K562 (cell line): ENCODE measurements around the gene IFT22. TPM values are rescaled to one million over a fixed set of nuclear protein-coding genes. Genes with fewer than 3 reads are reported as not detected.

Source experiments
- CC2D1A ChIP-seq: fragments of 450-650 bp; IDR thresholded peaks from 2 replicates; pipeline ENCODE4 v1.6.1; 2017; ENCODE audit warnings: mild to moderate bottlenecking
- FOXA1 ChIP-seq: fragments of 450-650 bp; IDR thresholded peaks from 2 replicates; pipeline ENCODE4 v1.6.1; 2016; ENCODE audit warnings: mild to moderate bottlenecking, borderline replicate concordance
- KDM5B ChIP-seq: fragments of 200-600 bp; sonication (generic); IDR thresholded peaks from 2 replicates; pipeline ENCODE4 v1.6.1; 2012; ENCODE audit warnings: low read depth, mild to moderate bottlenecking, moderate library complexity, low read length, control low read depth, inconsistent platforms; ENCODE audit not compliant: insufficient replicate concordance
- MAZ ChIP-seq, 2 experiments: fragments of 450-650 bp in 1 of 2; sonication (generic) in 1 of 2; formaldehyde crosslinking; IDR thresholded peaks in 1 of 2; conservative IDR thresholded peaks in 1 of 2; 2 replicates each; pipeline versions ENCODE4 v1.4.0 to v1.5.0; 2020; ENCODE audit warnings: mild to moderate bottlenecking in 1 of 2, missing genetic modification reagents in 1 of 2
- MBD1 ChIP-seq: fragments of 250-450 bp; sonication (Bioruptor Pico); IDR thresholded peaks from 2 replicates; pipeline ENCODE4 v1.8.0; 2022; ENCODE audit warnings: inconsistent platforms
- NFE2 ChIP-seq: IDR thresholded peaks from 2 replicates; pipeline ENCODE4 v1.6.1; 2014; ENCODE audit warnings: antibody characterized with exemption, low read depth
- PATZ1 ChIP-seq: fragments of 250-450 bp; sonication (Bioruptor Pico); IDR thresholded peaks from 2 replicates; pipeline ENCODE4 v1.5.0; 2020; ENCODE audit warnings: mild to moderate bottlenecking, borderline replicate concordance
- POLR2A ChIP-seq: fragments of 450-650 bp; conservative IDR thresholded peaks from 2 replicates; pipeline ENCODE4 v1.6.1; 2016
- SIN3A ChIP-seq, 2 experiments: fragments of 150-350 bp in 1 of 2; IDR thresholded peaks; 2 replicates each; pipeline ENCODE4 v1.6.1; 2011 to 2016; ENCODE audit warnings: borderline replicate concordance in 2 of 2, low read depth in 2 of 2, low read length in 2 of 2, mild to moderate bottlenecking in 2 of 2, moderate library complexity in 2 of 2; ENCODE audit not compliant: control insufficient read depth in 1 of 2
- SIN3B ChIP-seq: fragments of 450-650 bp; IDR thresholded peaks from 2 replicates; pipeline ENCODE4 v1.6.1; 2017; ENCODE audit warnings: low read depth, mild to moderate bottlenecking, moderate library complexity
- SREBF1 ChIP-seq: fragments of 150-350 bp; IDR thresholded peaks from 2 replicates; pipeline ENCODE4 v1.6.1; 2014; ENCODE audit warnings: antibody characterized with exemption, low read depth, low read length, borderline replicate concordance
- ZFX ChIP-seq: sonication (generic); formaldehyde crosslinking; IDR thresholded peaks from 2 replicates; pipeline ENCODE4 v1.8.0; 2022; ENCODE audit warnings: mild to moderate bottlenecking, missing genetic modification reagents, moderate library complexity
- ZMIZ1 ChIP-seq, 2 experiments: fragments of 150-350 bp in 1 of 2; IDR thresholded peaks; 2 replicates each; pipeline ENCODE4 v1.6.1; 2012 to 2016; ENCODE audit warnings: low read depth in 2 of 2, low read length in 2 of 2, mild to moderate bottlenecking in 1 of 2, moderate library complexity in 1 of 2
- ZNF146 ChIP-seq: IDR thresholded peaks from one replicate; pipeline ENCODE4 v1.6.1; 2018; ENCODE audit warnings: missing compliant biosample characterization; ENCODE audit not compliant: unreplicated experiment
- polyA plus RNA-seq, 8 experiments: library from polyadenylated mRNA; depleted of rRNA in 4 of 8; stranded (reverse) in 5 of 8; unstranded in 3 of 8; fragments of >200 nt; fragmentation: Nextera tagmentation in 2 of 8; fragmentation: Illumina TruSeq in 1 of 8; extraction: Ambion mirVana in 2 of 8; extraction: Trizol in 1 of 8; gene quantifications; 2 replicates each; pipeline versions ENCODE4 v1.2.1 to v1.2.3, GENCODE V29; 2011 to 2014; ENCODE audit warnings: inconsistent platforms in 1 of 8, missing spikeins in 1 of 8
- total RNA-seq, 7 experiments: library from RNA; depleted of rRNA in 6 of 7; stranded (reverse); fragments of >200 nt in 6 of 7; fragmentation: Illumina TruSeq in 2 of 7; extraction: Trizol in 2 of 7; gene quantifications; 2 replicates each; pipeline versions ENCODE4 v1.2.1 to v1.2.3, GENCODE V29; 2011 to 2021; ENCODE audit warnings: low replicate concordance in 1 of 7
- TF ChIP-seq, protein P1 (sequence below): fragments of 250-450 bp; sonication (Bioruptor Pico); IDR thresholded peaks from 2 replicates; pipeline ENCODE4 v1.5.0; 2021; ENCODE audit warnings: mild to moderate bottlenecking, moderate library complexity

Gene IFT22
- total and polyA plus RNA-seq, 9 of the 15 experiments (the other 6 are each of a cell fraction or from before 2014, with no cell fraction given): 6.3 to 18.2 (median 7.7) TPM

DNA sequence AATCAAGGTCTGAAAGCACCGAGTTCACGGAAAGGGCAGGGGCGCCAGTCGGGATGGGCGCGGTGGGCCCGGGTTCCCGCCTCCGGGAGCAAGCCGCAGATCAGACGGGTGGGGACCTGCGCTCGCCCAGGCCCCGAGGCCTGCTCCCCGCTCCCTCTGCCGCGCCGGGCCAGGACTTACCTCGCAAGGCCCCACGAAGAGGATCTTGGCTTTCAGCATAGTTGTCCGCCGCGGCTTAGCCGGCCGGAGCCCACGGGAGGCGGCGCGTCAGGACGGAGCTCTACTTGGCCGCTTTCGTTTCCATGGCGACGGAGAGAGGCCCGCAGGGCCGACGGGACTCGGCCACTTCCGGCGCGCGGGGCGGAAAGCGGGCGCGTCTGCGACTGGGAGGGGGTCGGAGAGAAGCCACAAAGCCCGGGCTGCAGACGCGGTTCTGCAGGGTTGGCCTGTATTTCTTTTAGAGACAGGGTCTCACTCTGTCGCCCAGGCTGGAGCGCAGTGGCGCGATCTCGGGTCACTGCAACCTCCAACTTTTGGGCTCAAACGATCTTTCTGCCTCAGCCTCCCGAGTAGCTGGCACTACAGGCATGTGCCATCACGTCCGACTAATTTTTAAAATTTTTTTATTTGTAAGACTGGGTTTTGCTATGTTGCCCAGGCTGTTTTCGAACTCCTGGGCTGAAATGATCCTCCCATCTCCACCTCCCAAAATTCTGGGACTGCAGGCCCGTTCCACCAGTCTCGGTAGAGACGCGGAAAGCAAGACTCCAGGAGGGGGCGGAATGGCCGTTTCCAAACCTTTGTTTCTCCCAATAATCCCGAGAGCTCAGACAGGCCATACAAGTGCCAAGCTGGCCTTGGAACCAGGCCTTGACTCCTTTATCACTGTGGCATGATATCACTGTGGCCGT lies at the start of gene IFT22 (continued):
- TF ChIP-seq PATZ1 (no peak), MAZ (CRISPR knock-in tag; conservative IDR thresholded peaks at IDR 0.05 in 1 of 2, IDR thresholded peaks at IDR 0.05 in 1 of 2) (peak; percentile 58 to 70; a peak in 3 of 4 replicates), CC2D1A (0 out of 2 replicates have a peak, but pooled peaks have one; percentile 20), MBD1 (CRISPR knock-in tag) (no peak), SREBF1 (no peak), ZNF146 (CRISPR knock-in tag) (no peak), ZFX (peak; percentile 64), SIN3A (IDR thresholded peaks at IDR 0.05; ENCODE audit: borderline replicate concordance in 2 of 2, control insufficient read depth in 1 of 2, low read depth in 2 of 2, low read length in 2 of 2) (peak in 1 of 2 experiments; percentile 64; a peak in 1 of 4 replicates), POLR2A (peak; percentile 75), FOXA1 (no peak), KDM5B (no peak), NFE2 (no peak), ZMIZ1 (IDR thresholded peaks at IDR 0.05; ENCODE audit: low read depth in 2 of 2, low read length in 2 of 2) (no peak), SIN3B (0 out of 2 replicates have a peak, but pooled peaks have one; percentile 38)
- TF ChIP-seq, protein P1, sequence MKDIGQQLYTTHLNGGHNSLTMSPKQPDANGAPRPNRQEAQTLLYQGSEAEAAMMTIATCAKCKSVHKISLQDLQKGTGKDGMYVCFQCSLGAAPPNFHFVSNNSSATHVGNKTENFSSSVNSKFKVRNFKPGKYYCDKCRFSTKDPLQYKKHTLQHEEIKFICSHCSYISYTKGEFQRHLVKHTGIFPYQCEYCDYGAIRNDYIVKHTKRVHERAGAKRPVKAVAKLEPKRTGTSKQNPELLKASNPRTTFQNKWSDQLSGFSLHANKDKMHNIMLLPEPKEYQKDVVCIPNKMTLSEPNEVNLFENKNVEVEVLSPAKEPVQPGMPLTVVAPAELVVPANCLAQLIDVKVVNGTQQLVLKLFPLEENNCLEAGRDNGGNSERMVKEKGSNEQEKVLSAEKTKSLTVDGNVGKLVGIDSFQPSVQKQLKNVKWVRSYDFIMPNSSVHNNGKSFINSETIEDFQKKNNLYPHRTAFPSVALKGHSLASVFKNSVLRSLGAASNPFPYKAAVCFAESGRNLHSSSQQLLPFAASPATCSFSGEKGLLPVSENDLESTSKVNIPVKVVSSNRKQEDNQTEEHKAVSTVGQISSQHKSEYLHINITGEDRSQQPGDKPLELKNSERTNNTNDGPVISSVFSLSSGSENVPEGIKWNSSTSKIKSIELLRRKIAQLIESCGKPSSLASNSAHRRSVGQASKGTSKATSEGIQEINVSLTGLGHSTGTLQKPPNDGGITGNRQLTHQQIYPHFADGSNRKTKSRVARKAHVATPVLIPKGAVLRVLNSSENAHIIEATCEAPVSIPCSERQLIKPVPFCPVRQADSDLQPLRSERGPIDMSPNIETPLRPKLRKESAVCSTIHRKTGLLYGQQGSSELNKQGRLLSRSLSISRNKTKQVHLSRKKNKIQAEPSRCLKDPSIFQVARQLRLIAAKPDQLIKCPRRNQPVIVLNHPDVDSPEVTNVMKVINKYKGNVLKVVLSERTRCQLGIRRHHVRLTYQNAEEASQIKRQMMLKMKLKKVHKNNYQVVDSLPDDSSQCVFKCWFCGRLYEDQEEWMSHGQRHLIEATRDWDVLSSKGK (CRISPR knock-in tag): no peak
